ENCODE data around the gene PCDHA7. TPM values are rescaled to one million over a fixed set of nuclear protein-coding genes. Genes with fewer than 3 reads are reported as not detected.
"Not testable (repeated sequence)": the region's sequence is repeated elsewhere in the genome, so short reads cannot be mapped to it uniquely, and the experiment has no call there.

Gene PCDHA7
- total RNA-seq, 1 experiment from 2014 or later = not detected

DNA sequence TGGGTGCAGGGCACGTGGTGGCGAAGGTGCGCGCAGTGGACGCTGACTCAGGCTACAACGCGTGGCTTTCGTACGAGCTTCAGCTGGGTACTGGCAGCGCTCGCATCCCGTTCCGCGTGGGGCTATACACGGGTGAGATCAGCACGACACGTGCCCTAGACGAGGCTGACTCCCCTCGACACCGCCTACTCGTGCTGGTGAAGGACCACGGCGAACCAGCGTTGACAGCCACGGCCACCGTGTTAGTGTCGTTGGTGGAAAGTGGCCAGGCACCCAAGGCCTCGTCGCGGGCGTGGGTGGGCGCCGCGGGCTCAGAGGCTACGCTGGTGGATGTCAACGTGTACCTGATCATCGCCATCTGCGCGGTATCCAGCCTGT lies 37.4 kb upstream of the PCDHA7 start:
- TF ChIP-seq, protein P1, sequence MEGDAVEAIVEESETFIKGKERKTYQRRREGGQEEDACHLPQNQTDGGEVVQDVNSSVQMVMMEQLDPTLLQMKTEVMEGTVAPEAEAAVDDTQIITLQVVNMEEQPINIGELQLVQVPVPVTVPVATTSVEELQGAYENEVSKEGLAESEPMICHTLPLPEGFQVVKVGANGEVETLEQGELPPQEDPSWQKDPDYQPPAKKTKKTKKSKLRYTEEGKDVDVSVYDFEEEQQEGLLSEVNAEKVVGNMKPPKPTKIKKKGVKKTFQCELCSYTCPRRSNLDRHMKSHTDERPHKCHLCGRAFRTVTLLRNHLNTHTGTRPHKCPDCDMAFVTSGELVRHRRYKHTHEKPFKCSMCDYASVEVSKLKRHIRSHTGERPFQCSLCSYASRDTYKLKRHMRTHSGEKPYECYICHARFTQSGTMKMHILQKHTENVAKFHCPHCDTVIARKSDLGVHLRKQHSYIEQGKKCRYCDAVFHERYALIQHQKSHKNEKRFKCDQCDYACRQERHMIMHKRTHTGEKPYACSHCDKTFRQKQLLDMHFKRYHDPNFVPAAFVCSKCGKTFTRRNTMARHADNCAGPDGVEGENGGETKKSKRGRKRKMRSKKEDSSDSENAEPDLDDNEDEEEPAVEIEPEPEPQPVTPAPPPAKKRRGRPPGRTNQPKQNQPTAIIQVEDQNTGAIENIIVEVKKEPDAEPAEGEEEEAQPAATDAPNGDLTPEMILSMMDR (IDR thresholded peaks at IDR 0.05; ENCODE audit: insufficient read depth in 1 of 2, low read depth in 1 of 2, low read length in 1 of 2, severe bottlenecking in 1 of 2, unreplicated experiment in 1 of 2) = no peak
- POLR2A ChIA-PET = no interaction called here
- H3K9me3 Mint-ChIP-seq (ENCODE audit: unreplicated experiment) = peaks cover 16% of the 10 kb centered on the region

DNA sequence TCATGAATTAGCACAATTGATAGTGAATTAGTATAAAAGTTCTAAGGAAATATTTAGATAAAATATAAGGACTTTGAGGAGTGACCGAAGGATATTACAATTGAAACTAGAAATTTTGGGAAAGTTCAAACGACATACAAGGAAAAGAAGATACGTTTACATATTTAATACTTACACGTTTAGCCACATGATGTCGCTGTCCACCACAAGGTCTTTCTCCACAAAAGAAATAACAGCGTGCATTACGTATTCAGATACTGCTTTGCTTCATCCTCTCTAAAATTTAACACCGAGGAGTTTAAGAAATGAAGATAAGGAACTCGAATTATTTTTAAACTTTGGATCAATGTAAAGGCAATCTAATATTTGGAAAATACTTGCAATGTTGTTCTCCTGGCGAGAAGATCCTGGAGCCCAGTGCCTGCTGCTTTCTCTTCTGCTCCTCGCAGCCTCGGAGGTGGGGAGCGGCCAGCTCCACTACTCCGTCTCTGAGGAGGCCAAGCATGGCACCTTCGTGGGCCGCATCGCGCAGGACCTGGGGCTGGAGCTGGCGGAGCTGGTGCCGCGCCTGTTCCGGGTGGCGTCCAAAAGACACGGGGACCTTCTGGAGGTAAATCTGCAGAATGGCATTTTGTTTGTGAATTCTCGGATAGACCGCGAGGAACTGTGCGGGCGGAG lies 33.1 kb upstream of the PCDHA7 start, which contains the start of gene PCDHA3:
Gene PCDHA3, plus strand, starts transcription at position 242 of the 678 bp plus-strand sequence.
- Mint-ChIP-seq H3K36me3 (ENCODE audit: insufficient read depth, unreplicated experiment) (no peaks in the 10 kb centered on the region), H3K27me3 (ENCODE audit: insufficient read depth, unreplicated experiment) (no peaks in the 10 kb centered on the region), H3K4me1 (ENCODE audit: low read depth, unreplicated experiment) (no peaks in the 10 kb centered on the region), H3K27ac (ENCODE audit: unreplicated experiment) (no peak within 1 kb of the TSS), H3K9me3 (ENCODE audit: unreplicated experiment) (peaks cover 17% of the 10 kb centered on the region), H3K4me3 (ENCODE audit: unreplicated experiment) (no peak within 1 kb of the TSS)
- no peaks in the 10 kb centered on the region for H3K36me3 ChIP-seq (ENCODE audit: control insufficient read depth, insufficient read depth, low read length)
- intact Hi-C loops (cut with micrococcal nuclease; ENCODE audit: unreplicated experiment) = no loop called here
- no peak for DNase-seq
- TF ChIP-seq, protein P1 (IDR thresholded peaks at IDR 0.05; ENCODE audit: insufficient read depth in 1 of 2, low read depth in 1 of 2, low read length in 1 of 2, severe bottlenecking in 1 of 2, unreplicated experiment in 1 of 2) = no peak
- H3K9me3 ChIP-seq = no peaks in the 10 kb centered on the region; the same call in 1 of the 2 replicates
- no peaks in the 10 kb centered on the region for H3K27me3 ChIP-seq (replicated peaks; ENCODE audit: control insufficient read depth, insufficient read depth, low read length)
- no peak within 1 kb of the TSS for H3K4me3 ChIP-seq (ENCODE audit: low read depth, low read length)
- BruUV-seq (replicated peaks) = no TSS peak
- no peaks in the 10 kb centered on the region for H3K4me1 ChIP-seq
- CTCF ChIA-PET = no interaction called here
- POLR2A ChIA-PET = no interaction called here

More for the DNA sequence above, 37.4 kb upstream of the PCDHA7 start:
- no peaks in the 10 kb centered on the region for H3K27me3 ChIP-seq (replicated peaks; ENCODE audit: control insufficient read depth, insufficient read depth, low read length)
- no TSS peak for BruUV-seq (replicated peaks)
- CTCF ChIA-PET = no interaction called here
- no peaks in the 10 kb centered on the region for H3K27me3 Mint-ChIP-seq (ENCODE audit: insufficient read depth, unreplicated experiment)
- H3K36me3 ChIP-seq (ENCODE audit: control insufficient read depth, insufficient read depth, low read length) = no peaks in the 10 kb centered on the region
- H3K4me1 Mint-ChIP-seq (ENCODE audit: low read depth, unreplicated experiment) = no peaks in the 10 kb centered on the region
- no peak overlapping the region for H3K4me3 ChIP-seq (ENCODE audit: low read depth, low read length)
- DNase-seq = no peak
- H3K4me1 ChIP-seq = no peaks in the 10 kb centered on the region
- no peaks in the 10 kb centered on the region for H3K36me3 Mint-ChIP-seq (ENCODE audit: insufficient read depth, unreplicated experiment)
- H3K9me3 ChIP-seq = peaks cover 3% of the 10 kb centered on the region; the same call in 1 of the 2 replicates
- H3K4me3 Mint-ChIP-seq (ENCODE audit: unreplicated experiment) = no peak overlapping the region
- H3K27ac Mint-ChIP-seq (ENCODE audit: unreplicated experiment) = no peak overlapping the region
- intact Hi-C loops (cut with micrococcal nuclease; ENCODE audit: unreplicated experiment) = no loop called here

DNA sequence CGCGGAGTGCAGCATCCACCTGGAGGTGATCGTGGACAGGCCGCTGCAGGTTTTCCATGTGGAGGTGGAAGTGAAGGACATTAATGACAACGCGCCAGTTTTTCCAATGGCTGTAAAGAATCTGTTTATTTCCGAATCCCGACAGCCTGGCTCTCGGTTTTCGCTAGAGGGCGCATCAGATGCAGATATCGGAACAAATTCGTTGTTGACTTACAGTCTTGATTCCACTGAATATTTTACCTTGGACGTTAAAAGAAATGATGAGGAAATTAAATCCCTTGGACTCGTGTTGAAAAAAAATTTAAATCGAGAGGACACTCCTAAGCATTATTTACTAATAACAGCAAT lies 32.6 kb upstream of the PCDHA7 start:
- intact Hi-C loops (cut with micrococcal nuclease; ENCODE audit: unreplicated experiment) = no loop called here
- no peaks in the 10 kb centered on the region for H3K36me3 Mint-ChIP-seq (ENCODE audit: insufficient read depth, unreplicated experiment)
- TF ChIP-seq, protein P1 (IDR thresholded peaks at IDR 0.05; ENCODE audit: insufficient read depth in 1 of 2, low read depth in 1 of 2, low read length in 1 of 2, severe bottlenecking in 1 of 2, unreplicated experiment in 1 of 2) = no peak
- Histone ChIP-seq H3K4me1 (no peaks in the 10 kb centered on the region), H3K27me3 (replicated peaks; ENCODE audit: control insufficient read depth, insufficient read depth, low read length) (no peaks in the 10 kb centered on the region), H3K9me3 (no peaks in the 10 kb centered on the region; the same call in 1 of the 2 replicates), H3K4me3 (ENCODE audit: low read depth, low read length) (no peak overlapping the region), H3K36me3 (ENCODE audit: control insufficient read depth, insufficient read depth, low read length) (no peaks in the 10 kb centered on the region)
- peaks cover 17% of the 10 kb centered on the region for H3K9me3 Mint-ChIP-seq (ENCODE audit: unreplicated experiment)
- no peaks in the 10 kb centered on the region for H3K4me1 Mint-ChIP-seq (ENCODE audit: low read depth, unreplicated experiment)
- H3K27ac Mint-ChIP-seq (ENCODE audit: unreplicated experiment) = no peak overlapping the region
- no peak overlapping the region for H3K4me3 Mint-ChIP-seq (ENCODE audit: unreplicated experiment)
- ChIA-PET CTCF (no interaction called here), POLR2A (no interaction called here)
- DNase-seq = no peak
- H3K27me3 Mint-ChIP-seq (ENCODE audit: insufficient read depth, unreplicated experiment) = no peaks in the 10 kb centered on the region
- no TSS peak for BruUV-seq (replicated peaks)

DNA sequence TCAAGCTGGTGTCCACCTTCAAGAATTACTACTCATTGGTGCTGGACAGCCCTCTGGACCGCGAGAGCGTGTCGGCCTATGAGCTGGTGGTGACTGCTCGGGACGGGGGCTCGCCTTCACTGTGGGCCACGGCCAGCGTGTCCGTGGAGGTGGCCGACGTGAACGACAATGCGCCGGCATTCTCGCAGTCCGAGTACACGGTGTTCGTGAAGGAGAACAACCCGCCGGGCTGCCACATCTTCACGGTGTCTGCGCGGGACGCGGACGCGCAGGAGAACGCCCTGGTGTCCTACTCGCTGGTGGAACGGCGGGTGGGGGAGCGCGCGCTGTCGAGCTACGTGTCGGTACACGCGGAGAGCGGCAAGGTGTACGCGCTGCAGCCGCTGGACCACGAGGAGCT lies 31.7 kb upstream of the PCDHA7 start:
- H3K36me3 Mint-ChIP-seq (ENCODE audit: insufficient read depth, unreplicated experiment) = not testable (repeated sequence)
- H3K9me3 Mint-ChIP-seq (ENCODE audit: unreplicated experiment) = peaks cover 17% of the 10 kb centered on the region

More for the DNA sequence above, 31.7 kb upstream of the PCDHA7 start:
- H3K4me3 ChIP-seq (ENCODE audit: low read depth, low read length); DNase-seq; H3K9me3 ChIP-seq; H3K27ac Mint-ChIP-seq (ENCODE audit: unreplicated experiment); H3K36me3 ChIP-seq (ENCODE audit: control insufficient read depth, insufficient read depth, low read length); H3K27me3 Mint-ChIP-seq (ENCODE audit: insufficient read depth, unreplicated experiment); H3K4me1 Mint-ChIP-seq (ENCODE audit: low read depth, unreplicated experiment); BruUV-seq (replicated peaks); H3K27me3 ChIP-seq (replicated peaks; ENCODE audit: control insufficient read depth, insufficient read depth, low read length); H3K4me3 Mint-ChIP-seq (ENCODE audit: unreplicated experiment); H3K4me1 ChIP-seq; intact Hi-C loops (cut with micrococcal nuclease; ENCODE audit: unreplicated experiment); POLR2A ChIA-PET; CTCF ChIA-PET: not testable (repeated sequence)

Data from Caco-2 (cell line).